Ectodermal cell (in vitro differentiated cells): ENCODE results near the gene SLC27A1.
A peak's percentile ranks its signal among the peaks of the same experiment; 100 is the strongest.

Experiments
- H3K27ac ChIP-seq: 2 replicates; pipeline ENCODE4 v1.7.0; 2013; ENCODE audit warnings: mild to moderate bottlenecking, low read depth, low read length; ENCODE audit not compliant: insufficient read depth, poor library complexity, severe bottlenecking
- H3K27me3 ChIP-seq: 2 replicates; pipeline ENCODE4 v1.7.0; 2013; ENCODE audit warnings: mild to moderate bottlenecking, low read length; ENCODE audit not compliant: insufficient read depth, control insufficient read depth, poor library complexity, severe bottlenecking
- H3K36me3 ChIP-seq: one replicate; pipeline ENCODE4 v1.7.0; 2013; ENCODE audit warnings: low read length; ENCODE audit not compliant: control insufficient read depth, insufficient read depth
- H3K4me1 ChIP-seq: one replicate; pipeline ENCODE4 v1.7.0; 2013; ENCODE audit warnings: low read length; ENCODE audit not compliant: control insufficient read depth, insufficient read depth
- H3K4me3 ChIP-seq: 2 replicates; pipeline ENCODE4 v1.7.0; 2013; ENCODE audit warnings: low read depth, low read length, control low read depth; ENCODE audit not compliant: insufficient read depth
- H3K9me3 ChIP-seq: 2 replicates; pipeline ENCODE4 v1.7.0; 2013; ENCODE audit warnings: mild to moderate bottlenecking, low read length, moderate library complexity; ENCODE audit not compliant: control insufficient read depth
- WGBS, 2 experiments: methylation state at CpG; one replicate each; pipeline ENCODE4 v1.1.7; 2013; ENCODE audit warnings: missing lambda C conversion rate in 2 of 2; 5-methylcytosine and 5-hydroxymethylcytosine counted together

Gene SLC27A1

GRCh38 chr19:17457616-17458015 is 12.7 kb upstream of the SLC27A1 start:
- Histone ChIP-seq H3K4me1 (peaks cover 7% of the 10 kb centered on the region), H3K9me3 (no peaks in the 10 kb centered on the region), H3K27ac (no peak overlapping the region), H3K27me3 (peaks cover 36% of the 10 kb centered on the region), H3K4me3 (no peak overlapping the region), H3K36me3 (no peaks in the 10 kb centered on the region)
- 80 to 84% methylated on average over 6 of the region's 6 CpGs for WGBS, 2 experiments

DNA sequence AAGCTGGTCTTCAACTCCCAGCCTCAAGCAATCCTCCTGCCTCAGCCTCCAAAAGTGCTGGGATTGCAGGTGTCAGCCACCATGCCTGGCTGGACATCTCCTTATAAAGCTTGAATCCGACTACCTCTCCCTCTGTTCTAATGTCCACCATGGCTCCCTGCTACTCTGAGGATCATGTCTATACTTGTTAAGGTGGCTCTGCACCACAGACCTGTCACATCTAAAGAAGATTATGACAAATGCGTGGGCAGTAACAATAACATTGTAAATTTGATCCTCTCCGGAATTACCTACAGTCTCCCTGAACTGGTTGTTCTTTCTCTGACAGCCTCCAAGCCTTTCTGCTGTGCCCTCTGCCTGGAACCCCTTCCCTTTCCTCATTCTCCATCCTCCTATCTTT is 11.4 kb upstream of the SLC27A1 start:
- Histone ChIP-seq H3K4me3 (no peak overlapping the region), H3K4me1 (peaks cover 7% of the 10 kb centered on the region), H3K27ac (no peak overlapping the region), H3K9me3 (no peaks in the 10 kb centered on the region), H3K27me3 (peaks cover 32% of the 10 kb centered on the region), H3K36me3 (no peaks in the 10 kb centered on the region)
- WGBS, 2 experiments = 91 to 95% methylated on average over 3 of the region's 3 CpGs

- Histone ChIP-seq H3K36me3 (no peaks in the 10 kb centered on the region), H3K4me3 (no peak within 1 kb of the TSS), H3K9me3 (no peaks in the 10 kb centered on the region), H3K27ac (no peak within 1 kb of the TSS), H3K27me3 (peaks cover 16% of the 10 kb centered on the region), H3K4me1 (no peaks in the 10 kb centered on the region)
- 90 to 91% methylated on average over 26 of the region's 26 CpGs for WGBS, 2 experiments
These were observed 9.7 kb upstream of the SLC27A1 start, which contains the start of gene NXNL1 for GRCh38 chr19:17460372-17461230. NXNL1 (minus strand) TSS chr19:17460926; CDS start chr19:17460869, 57 bp downstream.

GRCh38 chr19:17466487-17466850 is 3.9 kb upstream of the SLC27A1 start:
- H3K9me3 ChIP-seq = no peaks in the 10 kb centered on the region
- peaks cover 5% of the 10 kb centered on the region for H3K4me1 ChIP-seq
- H3K27ac ChIP-seq = no peak overlapping the region
- no peaks in the 10 kb centered on the region for H3K36me3 ChIP-seq
- H3K27me3 ChIP-seq = peaks cover 5% of the 10 kb centered on the region
- H3K4me3 ChIP-seq = no peak overlapping the region
- WGBS, 2 experiments = 69 to 78% methylated on average over 5 of the region's 6 CpGs

DNA sequence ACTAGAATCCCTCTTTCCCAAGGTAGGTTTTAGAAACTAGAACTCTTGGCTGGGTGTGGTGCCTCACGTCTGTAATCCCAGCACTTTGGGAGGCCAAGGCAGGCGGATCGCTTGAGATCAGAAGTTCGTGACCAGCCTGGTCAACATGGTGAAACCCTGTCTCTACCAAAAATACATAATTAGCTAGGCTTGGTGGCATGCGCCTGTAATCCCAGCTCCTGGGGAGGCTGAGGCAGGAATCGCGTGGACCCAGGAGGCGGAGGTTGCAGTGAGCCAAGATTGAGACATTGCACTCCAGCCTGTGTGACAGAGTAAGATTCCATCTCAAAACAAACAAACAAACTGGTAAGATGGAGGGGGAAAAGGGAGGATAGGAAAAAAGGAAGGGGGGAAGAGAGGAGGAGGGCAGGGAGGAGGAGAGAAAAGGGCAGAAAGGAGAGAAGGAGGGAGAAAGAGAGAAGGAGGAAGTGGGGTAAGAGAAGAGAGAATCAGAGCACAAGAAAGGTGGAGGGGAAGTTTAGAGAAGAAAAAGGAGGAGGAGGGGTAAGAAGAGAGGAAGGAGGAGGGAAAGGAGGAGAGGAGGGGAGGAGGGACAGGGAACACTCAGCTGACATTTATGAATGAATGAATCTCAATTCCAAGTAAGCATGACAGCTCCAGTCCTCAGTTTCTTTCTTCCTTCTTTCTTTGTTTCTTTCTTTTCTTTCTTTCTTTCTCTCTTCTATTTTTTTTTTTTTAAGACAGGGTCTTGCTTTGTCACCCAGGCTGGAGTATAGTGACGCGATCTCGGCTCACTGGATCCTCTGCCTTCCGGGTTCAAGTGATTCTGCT is 2.6 kb upstream of the SLC27A1 start:
- H3K36me3 ChIP-seq = no peaks in the 10 kb centered on the region
- peaks cover 9% of the 10 kb centered on the region for H3K27me3 ChIP-seq
- no peak overlapping the region for H3K4me3 ChIP-seq
- peaks cover 8% of the 10 kb centered on the region for H3K4me1 ChIP-seq
- 86 to 87% methylated on average over 12 of the region's 12 CpGs for WGBS, 2 experiments
- H3K9me3 ChIP-seq = no peaks in the 10 kb centered on the region
- H3K27ac ChIP-seq = no peak overlapping the region

DNA sequence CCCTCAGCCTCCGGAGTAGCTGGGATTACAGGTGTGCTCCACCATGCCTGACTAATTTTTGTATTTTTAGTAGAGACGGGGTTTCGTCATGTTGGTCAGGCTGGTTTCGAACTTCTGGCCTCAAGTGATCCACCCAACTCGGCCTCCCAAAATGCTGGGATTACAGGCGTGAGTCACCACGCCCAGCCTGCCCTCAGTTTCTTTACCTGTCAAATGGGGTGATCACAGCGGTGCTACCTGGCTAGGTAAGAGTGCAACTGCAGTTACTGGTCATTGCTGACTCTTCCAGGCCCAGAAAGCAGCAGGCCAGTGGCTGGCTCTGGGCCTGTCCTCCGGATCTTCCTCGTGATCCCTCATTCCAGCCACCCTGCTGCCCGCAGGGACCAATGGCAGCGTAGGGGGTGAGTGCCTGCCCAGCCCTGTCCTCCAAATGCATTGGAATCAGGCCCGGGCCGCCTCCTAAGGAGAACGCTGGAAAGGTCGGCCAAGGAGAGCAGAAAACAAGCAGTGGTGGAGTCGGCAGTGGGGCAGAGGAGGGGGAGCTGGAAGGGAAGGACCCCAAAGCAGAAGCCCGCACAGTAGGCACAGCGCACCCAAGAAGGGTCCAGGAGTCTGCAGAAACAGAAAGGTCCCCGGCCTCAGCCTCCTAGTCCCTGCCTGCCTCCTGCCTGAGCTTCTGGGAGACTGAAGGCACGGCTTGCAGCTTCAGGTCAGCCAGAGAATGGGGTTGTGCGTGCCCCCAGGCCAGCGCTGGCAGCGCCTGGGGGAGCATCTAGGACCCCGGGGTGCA is 1.8 kb upstream of the SLC27A1 start:
- Histone ChIP-seq H3K27ac (no peak overlapping the region), H3K36me3 (no peaks in the 10 kb centered on the region), H3K27me3 (peaks cover 9% of the 10 kb centered on the region), H3K4me3 (peak overlapping the region; percentile 74), H3K9me3 (no peaks in the 10 kb centered on the region), H3K4me1 (peaks cover 8% of the 10 kb centered on the region)
- 72 to 73% methylated on average over 25 of the region's 25 CpGs for WGBS, 2 experiments

- 6 to 7% methylated on average over 19 of the region's 19 CpGs for WGBS, 2 experiments
- H3K4me3 ChIP-seq = peak overlapping the region; percentile 74
- H3K27me3 ChIP-seq = peaks cover 9% of the 10 kb centered on the region
- H3K36me3 ChIP-seq = no peaks in the 10 kb centered on the region
- no peaks in the 10 kb centered on the region for H3K9me3 ChIP-seq
- H3K4me1 ChIP-seq = peaks cover 8% of the 10 kb centered on the region
- H3K27ac ChIP-seq = no peak overlapping the region
These were observed 1.2 kb upstream of the SLC27A1 start for GRCh38 chr19:17469092-17469480.

DNA sequence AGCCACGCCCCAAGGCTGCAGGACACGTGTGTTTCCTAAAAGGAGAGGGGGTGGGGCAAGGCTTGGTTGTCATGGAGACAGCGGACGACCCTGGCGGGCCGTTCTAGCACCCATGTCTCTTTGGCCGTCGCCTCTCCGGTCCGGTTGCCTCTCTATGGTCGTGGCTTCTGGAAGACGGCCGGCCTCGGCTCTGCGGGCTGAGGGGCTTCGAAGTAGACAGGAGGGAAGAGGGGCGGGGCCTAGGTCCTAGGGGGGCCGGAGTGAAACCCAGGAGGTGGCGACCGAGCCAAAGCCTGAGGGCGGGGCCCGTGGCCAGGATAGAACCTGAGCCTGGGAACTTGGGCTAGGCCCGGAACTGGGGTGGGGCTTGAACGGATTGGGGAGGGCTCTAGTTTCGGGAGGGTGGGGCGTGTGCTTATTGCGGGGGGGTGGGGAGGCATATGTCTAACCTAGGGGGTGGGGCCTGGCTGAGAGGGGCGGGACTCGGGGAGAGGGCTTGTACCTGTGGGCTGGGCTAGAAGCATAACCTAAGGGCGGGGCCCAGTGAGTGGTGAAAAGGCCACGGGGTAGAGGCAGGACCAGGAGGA is 750 bp upstream of the SLC27A1 start:
- WGBS, 2 experiments = 0% methylated on average over 31 of the region's 31 CpGs
- peaks cover 9% of the 10 kb centered on the region for H3K27me3 ChIP-seq
- no peaks in the 10 kb centered on the region for H3K36me3 ChIP-seq
- H3K9me3 ChIP-seq = no peaks in the 10 kb centered on the region
- H3K27ac ChIP-seq = peak overlapping the region; percentile 77
- H3K4me1 ChIP-seq = peaks cover 8% of the 10 kb centered on the region
- peak overlapping the region; percentile 74 for H3K4me3 ChIP-seq

GRCh38 chr19:17471410-17472125 is 1.2 kb downstream of the SLC27A1 start:
- Histone ChIP-seq H3K4me3 (peak overlapping the region; percentile 74), H3K27me3 (peaks cover 9% of the 10 kb centered on the region), H3K9me3 (no peaks in the 10 kb centered on the region), H3K36me3 (no peaks in the 10 kb centered on the region), H3K4me1 (peaks cover 8% of the 10 kb centered on the region), H3K27ac (no peak overlapping the region)
- WGBS, 2 experiments = 54 to 61% methylated on average over 12 of the region's 12 CpGs
